Endothelial cell of umbilical vein (primary cell): ENCODE measurements around the gene ITGA8. TPM values are rescaled to one million over a fixed set of nuclear protein-coding genes. Genes with fewer than 3 reads are reported as not detected.
"Not testable (repeated sequence)": the region's sequence is repeated elsewhere in the genome, so short reads cannot be mapped to it uniquely, and the experiment has no call there.

Experiments
- BruUV-seq: library from RNA; stranded (reverse); fragments of 400-500 nt; replicated peaks from 2 replicates; lab custom pipeline; 2021; lab: Mats Ljungman, UMichigan
- CTCF ChIA-PET: fragments of 300-600, 350-600 bp; sonication (Branson Sonifier 250); formaldehyde crosslinking; loops from one replicate; lab custom pipeline; 2021; ENCODE audit warnings: antibody characterized with exemption, inconsistent platforms; lab: Charles Lee
- POLR2A ChIA-PET: fragments of 300-600, 350-600 bp; sonication (Branson Sonifier 250); formaldehyde crosslinking; loops from one replicate; lab custom pipeline; 2021; ENCODE audit warnings: antibody characterized with exemption, inconsistent platforms; lab: Charles Lee
- DNase-seq: peaks from one replicate; pipeline ENCODE4 v3.0.0-alpha.2; 2011; ENCODE audit warnings: low read depth, low spot score
- FAIRE-seq: peaks from 2 replicates; lab custom pipeline; 2011; peaks lifted over from hg19 to GRCh38; lab: Jason Lieb, UNC
- H2AFZ ChIP-seq: 2 replicates; pipeline ENCODE4 v1.6.0; 2012; ENCODE audit warnings: low read depth, low read length, control low read depth, inconsistent platforms
- H3K27ac ChIP-seq: 2 replicates; pipeline ENCODE4 v1.5.1; 2011; ENCODE audit warnings: low read depth, mild to moderate bottlenecking, control low read depth, low read length, moderate library complexity; ENCODE audit not compliant: insufficient read depth
- H3K27me3 ChIP-seq, 2 experiments: 2 replicates each; pipeline versions ENCODE4 v1.6.0 to v1.6.1; 2011; ENCODE audit warnings: low read length in 2 of 2, mixed read lengths in 1 of 2; ENCODE audit not compliant: control insufficient read depth in 2 of 2, insufficient read depth in 2 of 2
- H3K36me3 ChIP-seq, 2 experiments: 2 replicates in 1 of 2; 3 replicates in 1 of 2; pipeline ENCODE4 v1.5.1; 2011; ENCODE audit warnings: low read length in 2 of 2, mild to moderate bottlenecking in 1 of 2, moderate library complexity in 1 of 2; ENCODE audit not compliant: control insufficient read depth in 2 of 2, insufficient read depth in 2 of 2; ENCODE audit errors: extremely low read depth in 1 of 2
- H3K4me1 ChIP-seq: 3 replicates; pipeline ENCODE4 v1.5.1; 2011; ENCODE audit warnings: mild to moderate bottlenecking, low read length; ENCODE audit not compliant: control insufficient read depth, insufficient read depth; ENCODE audit errors: extremely low read depth
- H3K4me2 ChIP-seq: 2 replicates; pipeline ENCODE4 v1.6.1; 2011; ENCODE audit warnings: low read length, control low read depth, mixed read lengths; ENCODE audit not compliant: insufficient read depth
- H3K4me3 ChIP-seq, 3 experiments: fragments of 200-600 bp in 1 of 3; sonication (generic), shearing (Covaris generic) in 1 of 3; replicated peaks in 1 of 3; 2 replicates each; pipeline ENCODE4 v1.5.1; 2011 to 2016; ENCODE audit warnings: control low read depth in 3 of 3, low read length in 3 of 3, mild to moderate bottlenecking in 2 of 3, inconsistent platforms in 1 of 3, low read depth in 1 of 3, moderate library complexity in 1 of 3; ENCODE audit not compliant: insufficient read depth in 1 of 3
- H3K79me2 ChIP-seq: 2 replicates; pipeline ENCODE4 v1.6.0; 2012; ENCODE audit warnings: low read length, inconsistent platforms; ENCODE audit not compliant: control insufficient read depth, insufficient read depth
- H3K9ac ChIP-seq: replicated peaks from 2 replicates; pipeline ENCODE3; 2011; ENCODE audit warnings: low read length, control low read depth; ENCODE audit not compliant: insufficient read depth; ENCODE audit errors: extremely low read depth
- H3K9me1 ChIP-seq: replicated peaks from 3 replicates; pipeline ENCODE4 v1.6.0; 2011; ENCODE audit warnings: mild to moderate bottlenecking, low read length; ENCODE audit not compliant: control insufficient read depth, insufficient read depth; ENCODE audit errors: extremely low read depth
- H3K9me3 ChIP-seq: replicated peaks from 2 replicates; pipeline ENCODE4 v1.5.1; 2012; ENCODE audit warnings: low read length, inconsistent platforms; ENCODE audit not compliant: control insufficient read depth, insufficient read depth
- H4K20me1 ChIP-seq: replicated peaks from 2 replicates; pipeline ENCODE3; 2011; ENCODE audit warnings: mild to moderate bottlenecking, low read length; ENCODE audit not compliant: control insufficient read depth, insufficient read depth; ENCODE audit errors: extremely low read depth
- CTCF ChIP-seq, 2 donors: IDR thresholded peaks; 1 replicate in 1 of 2; 2 replicates in 1 of 2; pipeline ENCODE4 v1.5.1; 2011; ENCODE audit warnings: low read length in 2 of 2, mild to moderate bottlenecking in 2 of 2, moderate library complexity in 2 of 2, control low read depth in 1 of 2, inconsistent platforms in 1 of 2, low read depth in 1 of 2; ENCODE audit not compliant: insufficient read depth in 1 of 2; ENCODE audit errors: extremely low read depth in 1 of 2
- MAX ChIP-seq: IDR thresholded peaks from 2 replicates; pipeline ENCODE4 v1.6.1; 2011; ENCODE audit not compliant: insufficient read depth, insufficient read length
- dilution Hi-C: fragments of 300-500 bp; cut with MboI; formaldehyde crosslinking; loops from one replicate; pipeline ENCODE4 v1.15.0; 2019; ENCODE audit warnings: low sequenced_read_pairs; ENCODE audit not compliant: extremely low pct_ligation_motif_present
- intact Hi-C: fragments of 100-400 bp; cut with micrococcal nuclease; formaldehyde crosslinking; loops from one replicate; pipeline ENCODE4 v1.10.0; 2022
- polyA plus RNA-seq, 4 experiments: library from polyadenylated mRNA; depleted of rRNA in 3 of 4; stranded (reverse) in 3 of 4; unstranded in 1 of 4; fragments of >200 nt; gene quantifications; 2 replicates each; pipeline versions ENCODE4 v1.2.1 to v1.2.3, GENCODE V29; 2011 to 2012; ENCODE audit warnings: missing spikeins in 1 of 4
- total RNA-seq: library from RNA; stranded (reverse); gene quantifications from 2 replicates; pipeline ENCODE4 v1.2.3, GENCODE V29; 2021

Gene ITGA8
- total and polyA plus RNA-seq, 2 donors (not counting 3 experiments of a cell fraction or from before 2014, with no cell fraction given), result 0.04 to 0.40 TPM

- H3K4me1 ChIP-seq, result peaks cover 9% of the 10 kb centered on the region
- no peaks in the 10 kb centered on the region for H3K9me3 ChIP-seq
- FAIRE-seq (peak; percentile 85), DNase-seq (peak; percentile 80)
- dilution Hi-C loops, result no loop called here
- TF ChIP-seq MAX (no peak), CTCF (IDR thresholded peaks at IDR 0.05; ENCODE audit: extremely low read depth in 1 of 2, insufficient read depth in 1 of 2, low read depth in 1 of 2, low read length in 2 of 2) (peak; percentile 89 to 93)
- no peak overlapping the region for H2AFZ ChIP-seq
- ChIA-PET POLR2A (no interaction called here), CTCF (interaction anchor here (0.6 to 2.6 kb wide), 41 partner anchors 9 to 162 kb away, joined by 3 to 89 read pairs (median 4); partner anchors contain the start of gene ITGA8)
- H3K27ac ChIP-seq, result no peak overlapping the region
- peak overlapping the region; percentile 8 for H3K4me2 ChIP-seq
- no peaks in the 10 kb centered on the region for H3K79me2 ChIP-seq
- intact Hi-C loops, result loop anchor here (1.0 to 2.0 kb wide), 4 partner anchors 45 to 151 kb away; no protein-coding TSS in a partner anchor
- H3K36me3 ChIP-seq, result no peaks in the 10 kb centered on the region
- H3K9ac ChIP-seq, result no peak overlapping the region
- H3K9me1 ChIP-seq, result no peaks in the 10 kb centered on the region
- H3K4me3 ChIP-seq, result no peak overlapping the region
- H4K20me1 ChIP-seq, result no peaks in the 10 kb centered on the region
- BruUV-seq, result no TSS peak
- H3K27me3 ChIP-seq, result no peaks in the 10 kb centered on the region
Measured at GRCh38 chr10:15585303-15585715, 134.4 kb downstream of the ITGA8 start.

- FAIRE-seq, result not testable (repeated sequence)
Measured at GRCh38 chr10:15582972-15583371, 136.8 kb downstream of the ITGA8 start.

More at GRCh38 chr10:15582972-15583371, 136.8 kb downstream of the ITGA8 start:
- H3K9ac ChIP-seq, DNase-seq, BruUV-seq, H2AFZ ChIP-seq, H3K27ac ChIP-seq, H3K9me3 ChIP-seq, H3K9me1 ChIP-seq, intact Hi-C loops, H4K20me1 ChIP-seq, H3K4me2 ChIP-seq, H3K4me3 ChIP-seq, H3K79me2 ChIP-seq, H3K27me3 ChIP-seq, H3K36me3 ChIP-seq, CTCF ChIA-PET, dilution Hi-C loops, POLR2A ChIA-PET: not testable (repeated sequence)
- peaks cover 11% of the 10 kb centered on the region for H3K4me1 ChIP-seq
